ENCODE results near the gene RHBDF1. TPM values are rescaled to one million over a fixed set of nuclear protein-coding genes. Genes with fewer than 3 reads are reported as not detected.
A peak's percentile ranks its signal among the peaks of the same experiment; 100 is the strongest.

The RHBDF1 gene
- total RNA-seq, result 14.5 and 22.6 TPM in 2 replicates

- peak in 1 of 2 donors; percentile 73 for DNase-seq (ENCODE audit: low read depth in 2 of 2)
Observed at GRCh38 chr16:72561-73548, at the start of gene RHBDF1. TSS of gene RHBDF1 (minus strand) at chr16:72631. CDS start at chr16:65015, 7,616 bp downstream.

DNA sequence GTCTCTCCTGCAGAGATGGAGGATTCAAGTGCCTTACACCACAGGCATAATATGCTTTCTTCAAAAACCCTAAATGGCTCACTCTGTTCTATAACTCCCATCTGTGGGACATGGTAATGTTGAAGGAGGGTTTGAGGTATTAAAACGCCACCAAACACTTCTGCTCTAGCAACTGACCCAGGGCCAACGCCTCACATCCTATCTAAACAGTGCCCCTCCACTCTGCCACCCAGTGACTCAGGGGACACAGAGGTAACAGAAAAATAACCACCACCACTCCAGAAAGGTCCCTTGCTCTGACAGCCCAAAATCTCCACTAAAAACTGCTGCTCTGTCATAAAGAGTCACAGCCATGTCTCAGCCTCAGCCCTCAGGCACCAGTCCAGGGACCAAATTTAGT, 48.3 kb upstream of the RHBDF1 start:
- no peak for DNase-seq (ENCODE audit: low read depth in 2 of 2)

DNA sequence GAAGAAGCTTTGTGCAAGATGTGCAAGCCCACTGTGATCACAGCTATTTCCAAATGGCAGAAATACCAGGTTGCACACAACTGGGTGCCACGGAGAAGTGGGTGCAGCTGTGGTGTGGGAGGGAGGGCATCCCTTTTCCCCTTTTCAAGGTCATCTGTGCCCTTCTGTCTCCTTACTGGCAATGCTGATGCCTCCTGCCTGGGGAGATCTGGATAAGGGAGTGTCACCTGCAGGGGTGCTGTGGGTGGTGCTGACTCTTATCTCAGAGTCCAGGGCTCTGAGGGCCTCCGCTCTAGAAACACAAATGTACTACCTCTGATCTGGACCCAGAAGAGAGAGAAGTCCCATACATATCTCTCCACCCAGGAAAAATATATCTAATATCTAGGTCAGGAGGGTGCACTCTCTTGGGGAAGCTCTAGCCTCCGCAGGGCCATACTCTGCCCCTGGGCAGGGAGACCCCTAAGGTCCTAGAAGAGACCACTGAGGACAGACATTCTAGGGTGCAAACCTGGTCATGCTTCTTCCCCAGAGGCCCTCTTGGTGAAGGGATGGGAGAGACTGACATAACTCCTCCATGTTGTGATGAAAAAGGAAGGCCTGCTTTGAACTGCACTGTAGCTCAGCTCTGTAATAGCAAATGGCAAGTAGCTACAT, 47.5 kb upstream of the RHBDF1 start:
- no peak for DNase-seq (ENCODE audit: low read depth in 2 of 2)

GRCh38 chr16:119295-119694, 46.9 kb upstream of the RHBDF1 start:
- no peak for DNase-seq (ENCODE audit: low read depth in 2 of 2)

- DNase-seq (ENCODE audit: low read depth in 2 of 2), result no peak
Observed at GRCh38 chr16:118857-119256, 46.4 kb upstream of the RHBDF1 start.

DNA sequence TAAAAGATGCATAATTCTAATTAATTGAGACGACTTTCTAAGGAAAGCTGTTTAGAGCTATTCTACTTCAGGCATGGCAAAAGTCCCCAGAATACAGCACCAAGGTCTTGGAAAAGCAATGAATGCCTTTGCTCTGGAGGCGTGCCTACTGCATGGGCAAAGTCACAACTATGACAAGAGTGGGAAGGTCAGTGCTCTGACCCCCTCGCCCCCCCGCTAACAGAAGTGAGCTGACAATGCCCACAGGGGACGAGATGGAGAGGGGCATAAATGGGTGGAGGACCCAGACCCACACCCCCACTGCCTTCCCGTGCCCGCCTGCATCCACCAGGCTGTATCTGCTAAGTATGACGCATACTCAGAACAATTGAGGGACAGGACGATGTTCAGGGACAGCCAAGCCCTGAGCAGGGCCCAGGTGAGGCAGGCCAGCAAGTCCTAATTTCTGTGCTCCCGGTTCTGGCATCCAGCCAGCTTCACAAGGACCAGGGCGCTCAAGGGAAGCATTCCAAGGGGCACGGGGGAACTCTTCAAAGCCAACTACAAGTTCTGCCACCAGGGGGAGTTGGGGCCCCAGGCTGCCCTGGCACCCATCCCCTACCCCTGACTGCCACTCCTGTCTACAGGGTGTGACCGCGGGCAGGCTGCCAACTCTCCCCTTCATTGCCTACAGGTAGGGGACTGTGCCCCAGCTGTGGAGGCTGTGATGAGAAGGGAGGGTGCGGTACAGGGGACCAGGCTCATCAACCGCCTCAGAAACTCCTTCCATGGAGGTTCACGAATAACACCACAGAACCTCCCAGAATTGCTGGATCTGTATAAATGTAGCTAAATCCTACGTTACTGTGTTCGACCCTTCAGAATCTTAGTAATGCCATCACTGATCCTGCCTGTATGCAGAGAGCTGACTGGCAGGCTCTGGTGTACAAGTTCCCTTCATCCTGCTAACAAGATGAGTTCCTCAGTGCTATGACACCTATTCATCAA, 45.2 kb upstream of the RHBDF1 start:
- peak in 1 of 2 donors; percentile 58 for DNase-seq (ENCODE audit: low read depth in 2 of 2)

GRCh38 chr16:116015-116414, 43.6 kb upstream of the RHBDF1 start:
- DNase-seq (ENCODE audit: low read depth in 2 of 2), result no peak

DNA sequence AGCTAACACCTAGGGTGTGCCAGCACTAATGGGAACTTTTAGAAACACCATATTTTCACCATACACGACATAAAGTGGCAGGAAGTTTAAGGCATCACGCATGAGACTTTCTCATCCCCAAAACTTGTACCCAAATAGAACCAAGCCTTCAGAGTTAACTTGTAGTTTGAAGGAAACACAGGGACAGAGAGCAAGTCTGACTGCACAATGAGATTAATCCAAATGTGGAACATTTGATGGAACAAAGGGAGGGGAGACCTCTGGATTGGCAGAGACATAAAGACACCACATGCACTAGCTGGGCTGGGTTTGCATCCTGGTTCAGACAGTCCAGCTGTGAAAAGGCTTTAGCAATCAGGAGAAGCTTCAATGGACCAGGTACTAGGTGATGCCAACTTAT, 41.9 kb upstream of the RHBDF1 start:
- DNase-seq (ENCODE audit: low read depth in 2 of 2), result no peak

- no peak for DNase-seq (ENCODE audit: low read depth in 2 of 2)
Observed at GRCh38 chr16:112153-112840, 39.9 kb upstream of the RHBDF1 start.

- DNase-seq (ENCODE audit: low read depth in 2 of 2), result peak; percentile 72 to 83
Observed at GRCh38 chr16:106623-107324, 34.3 kb upstream of the RHBDF1 start.

- no peak for DNase-seq (ENCODE audit: low read depth in 2 of 2)
Observed at GRCh38 chr16:105521-105920, 33.1 kb upstream of the RHBDF1 start.

DNA sequence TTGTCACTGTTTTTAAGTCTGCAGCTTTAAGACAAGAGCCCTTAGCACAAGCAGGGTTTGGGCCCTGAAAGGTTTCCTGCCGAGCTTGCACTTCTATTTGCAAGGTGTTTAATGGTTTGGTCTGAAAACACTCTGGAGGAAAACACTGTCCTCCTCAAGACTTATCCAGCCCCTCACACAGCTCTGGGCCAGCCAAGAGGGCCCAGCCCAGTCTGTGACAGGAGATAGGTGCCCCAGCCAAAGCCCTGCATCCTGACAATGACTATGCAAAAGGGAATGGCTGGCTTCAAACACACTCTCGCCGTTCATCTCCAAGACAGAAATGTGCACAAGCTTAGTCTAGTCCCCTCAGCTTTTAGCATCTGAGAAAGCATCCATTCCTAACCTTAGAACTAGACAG, 32.5 kb upstream of the RHBDF1 start:
- no peak for DNase-seq (ENCODE audit: low read depth in 2 of 2)

GRCh38 chr16:104355-104754, 31.9 kb upstream of the RHBDF1 start:
- DNase-seq (ENCODE audit: low read depth in 2 of 2), result no peak

- peak; percentile 78 to 85 for DNase-seq (ENCODE audit: low read depth in 2 of 2)
Observed at GRCh38 chr16:102060-102855, 29.8 kb upstream of the RHBDF1 start.

GRCh38 chr16:101586-101985, 29.2 kb upstream of the RHBDF1 start:
- DNase-seq (ENCODE audit: low read depth in 2 of 2), result no peak

GRCh38 chr16:100989-101388, 28.6 kb upstream of the RHBDF1 start:
- no peak for DNase-seq (ENCODE audit: low read depth in 2 of 2)

DNA sequence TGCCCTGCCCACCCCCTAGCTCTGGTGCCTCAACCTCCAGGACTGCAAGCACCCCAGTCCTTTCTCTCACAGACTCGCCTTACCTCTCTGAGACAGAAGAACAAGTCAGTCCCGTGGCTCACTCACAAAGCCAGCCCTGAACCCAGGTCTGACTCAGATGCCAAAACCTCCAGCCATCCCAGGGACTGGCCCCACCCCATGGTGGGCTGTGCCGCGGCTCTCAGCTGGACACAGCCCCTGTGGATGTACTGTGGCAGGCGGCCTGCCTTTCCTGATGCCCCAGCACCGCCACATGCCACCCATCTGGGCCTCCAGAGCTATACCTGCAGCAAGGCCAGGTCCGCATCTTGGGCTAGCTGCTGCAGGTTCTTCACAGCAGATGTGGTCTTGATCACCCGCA, 25.4 kb upstream of the RHBDF1 start:
- DNase-seq (ENCODE audit: low read depth in 2 of 2), result no peak

DNA sequence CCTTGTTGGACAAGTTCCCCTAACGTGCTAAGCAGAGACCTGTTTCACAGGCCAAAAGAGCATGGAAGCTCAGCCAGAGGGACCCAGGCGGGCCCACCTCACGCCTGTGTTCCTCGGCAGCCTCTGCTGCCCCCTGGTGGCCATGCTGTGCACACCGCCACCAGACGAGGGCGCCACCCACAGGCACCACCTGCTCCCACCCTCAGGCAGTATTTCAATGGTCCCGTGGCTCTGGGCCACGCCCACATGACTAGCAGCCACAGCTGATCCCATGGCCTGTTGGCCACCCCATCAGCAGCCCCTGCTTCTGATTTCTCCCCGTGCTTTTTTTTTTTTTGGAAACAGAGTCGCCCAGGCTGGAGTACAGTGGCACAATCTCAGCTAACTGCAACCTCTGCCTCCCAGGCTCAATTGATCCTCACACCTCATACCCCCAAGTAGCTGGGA, 24.5 kb upstream of the RHBDF1 start:
- peak; percentile 77 to 89 for DNase-seq (ENCODE audit: low read depth in 2 of 2)

- no peak for DNase-seq (ENCODE audit: low read depth in 2 of 2)
Observed at GRCh38 chr16:94918-95265, 22.5 kb upstream of the RHBDF1 start.

Data from dermis microvascular lymphatic vessel endothelial cell (primary cell).